ENCODE results near the gene HSF2BP.
A peak's percentile ranks its signal among the peaks of the same experiment; 100 is the strongest.
"Not testable (repeated sequence)": the region's sequence is repeated elsewhere in the genome, so short reads cannot be mapped to it uniquely, and the experiment has no call there.

Gene HSF2BP

DNA sequence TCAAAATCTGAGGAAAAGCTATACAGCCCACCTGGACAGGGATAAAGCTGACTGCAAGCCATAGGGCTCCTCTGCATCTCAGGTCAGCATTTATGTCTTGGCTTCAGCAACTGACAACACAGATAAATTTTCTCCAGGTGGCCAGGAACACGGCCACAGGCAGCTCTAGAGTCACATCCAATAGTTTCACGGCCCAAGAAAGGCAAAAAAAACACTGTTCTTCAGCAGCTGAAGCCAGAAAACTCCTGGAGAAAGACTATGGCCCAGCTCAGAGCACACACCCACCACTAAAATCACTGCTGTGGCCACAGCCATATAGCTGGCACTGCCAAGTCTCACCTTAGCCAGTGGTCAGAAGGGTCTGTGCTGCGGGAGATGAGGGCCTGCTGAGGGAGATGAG is 77.8 kb downstream of the HSF2BP start:
- Mint-ChIP-seq H3K36me3 (ENCODE audit: insufficient read depth) (no peaks in the 10 kb centered on the region), H3K4me1 (ENCODE audit: low read depth in 2 of 2) (no peaks in the 10 kb centered on the region), H3K9me3 (no peaks in the 10 kb centered on the region), H3K4me3 (no peak overlapping the region), H3K27me3 (peaks cover 32 to 47% of the 10 kb centered on the region in 2 donors), H3K27ac (peak overlapping the region in 1 of 2 donors; percentile 7)
- ATAC-seq (replicated peaks) (no peak), DNase-seq (no peak)

DNA sequence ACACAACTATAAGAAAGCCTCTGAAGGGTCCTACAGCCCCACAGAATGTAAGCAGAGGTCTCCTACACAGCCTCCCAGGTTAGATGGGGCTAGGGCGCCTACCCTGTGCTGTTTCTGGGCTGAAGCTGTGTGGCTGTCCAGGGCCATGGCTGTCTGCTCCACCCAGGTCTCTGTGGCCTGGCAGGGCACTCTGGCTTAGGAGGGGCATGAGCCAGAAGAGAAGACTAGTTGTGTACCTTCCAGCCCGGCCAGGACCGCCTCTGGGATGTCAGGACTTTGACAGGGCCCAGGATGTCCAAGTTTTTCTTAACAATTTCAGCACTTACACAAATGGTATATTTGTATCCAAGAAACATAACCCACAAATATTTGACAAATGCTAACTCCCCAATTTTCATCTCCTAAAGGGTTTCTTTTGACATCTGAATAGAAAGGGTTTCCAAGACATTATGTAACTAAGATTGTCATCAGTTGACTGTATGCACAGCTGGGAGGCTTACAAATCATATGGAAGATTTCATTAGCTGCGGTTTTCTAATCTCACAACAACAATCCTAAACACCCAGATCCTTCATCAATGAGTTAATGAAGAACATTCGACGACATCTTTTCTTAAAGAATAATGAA is 80.5 kb downstream of the HSF2BP start:
- Mint-ChIP-seq H3K4me1 (ENCODE audit: low read depth in 2 of 2) (no peaks in the 10 kb centered on the region), H3K9me3 (no peaks in the 10 kb centered on the region), H3K27me3 (peaks cover 32 to 53% of the 10 kb centered on the region in 2 donors), H3K4me3 (no peak overlapping the region), H3K27ac (no peak overlapping the region), H3K36me3 (ENCODE audit: insufficient read depth) (no peaks in the 10 kb centered on the region)
- DNase-seq = no peak
- no peak for ATAC-seq (replicated peaks)

DNA sequence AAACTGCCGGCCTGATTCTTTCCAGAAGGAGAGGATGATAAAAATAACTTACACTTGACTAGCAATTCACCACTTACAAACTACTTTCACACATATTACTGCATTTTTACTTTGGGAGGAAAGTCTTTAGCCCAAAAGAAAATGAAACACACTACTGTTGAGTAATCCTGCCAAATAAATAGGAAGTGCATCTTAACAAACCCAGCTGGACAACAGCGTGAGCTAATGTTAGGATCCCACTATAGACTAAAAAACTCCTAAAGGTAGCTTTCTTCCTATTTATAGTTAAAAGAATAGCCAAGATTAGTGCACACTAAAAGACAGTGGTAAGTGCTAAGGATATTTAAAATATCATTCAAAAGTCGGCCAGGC is 83.8 kb downstream of the HSF2BP start:
- Mint-ChIP-seq H3K9me3 (no peaks in the 10 kb centered on the region), H3K4me3 (no peak overlapping the region), H3K27me3 (peaks cover 44 to 71% of the 10 kb centered on the region in 2 donors), H3K4me1 (ENCODE audit: low read depth in 2 of 2) (no peaks in the 10 kb centered on the region), H3K36me3 (ENCODE audit: insufficient read depth) (no peaks in the 10 kb centered on the region), H3K27ac (no peak overlapping the region)
- no peak for ATAC-seq (replicated peaks)
- DNase-seq = no peak

DNA sequence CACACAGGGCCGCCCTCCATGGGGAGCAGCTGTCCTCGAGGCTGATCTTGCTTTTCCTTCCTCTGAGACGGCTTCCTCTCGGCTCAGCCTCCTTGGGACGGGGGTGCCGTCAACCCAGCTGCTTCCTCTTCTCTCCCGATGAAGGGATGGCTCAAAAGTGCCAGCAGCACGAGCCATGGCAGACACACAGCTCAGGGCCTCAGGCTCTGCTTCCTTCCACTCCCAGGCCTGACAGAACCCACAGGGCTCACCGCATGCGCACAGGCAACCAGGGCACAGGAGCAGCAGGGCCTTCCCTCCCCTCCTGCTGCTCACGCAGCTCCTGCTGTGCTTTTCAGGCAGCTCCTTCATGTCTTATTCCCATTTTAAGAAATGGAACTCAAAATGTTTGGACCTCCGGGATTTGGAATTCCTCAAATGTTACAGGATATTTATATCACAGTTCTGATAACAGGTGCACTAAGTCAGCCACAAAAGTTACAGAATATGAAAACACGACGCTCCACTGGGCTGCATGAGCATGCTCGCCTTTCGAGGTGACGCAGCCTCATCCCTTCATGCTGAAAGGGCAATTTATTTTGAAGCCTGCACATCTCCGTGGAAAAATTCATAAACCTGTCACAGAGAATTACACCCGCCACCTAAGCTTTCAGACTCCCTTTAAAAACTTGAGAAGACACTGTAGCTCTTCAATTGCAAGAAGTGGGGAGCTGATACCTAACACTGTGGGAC is 84.4 kb downstream of the HSF2BP start:
- Mint-ChIP-seq H3K27ac (peak overlapping the region in 1 of 2 donors; percentile 27), H3K4me1 (ENCODE audit: low read depth in 2 of 2) (no peaks in the 10 kb centered on the region), H3K4me3 (no peak overlapping the region), H3K27me3 (peaks cover 40 to 66% of the 10 kb centered on the region in 2 donors), H3K9me3 (no peaks in the 10 kb centered on the region), H3K36me3 (ENCODE audit: insufficient read depth) (no peaks in the 10 kb centered on the region)
- no peak for DNase-seq
- ATAC-seq (replicated peaks) = no peak

DNA sequence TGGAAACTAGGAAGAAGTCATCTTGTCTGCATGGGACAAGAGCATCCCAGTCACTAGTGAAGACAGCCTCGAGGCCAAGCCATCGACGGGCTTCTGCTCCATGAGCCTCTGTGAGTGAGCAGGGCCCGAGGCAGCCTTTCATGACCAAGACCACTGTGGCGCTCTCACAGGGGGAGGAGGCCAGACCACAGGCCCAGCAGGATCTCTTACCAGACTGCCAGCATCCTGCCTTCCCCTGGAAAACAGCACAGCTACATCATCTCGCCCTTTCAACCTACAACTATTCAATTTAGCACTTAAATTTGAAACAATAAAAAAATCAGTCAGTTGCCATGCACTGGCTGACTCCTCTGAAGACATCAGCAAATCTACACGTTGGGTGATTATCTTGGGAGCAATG is 85.4 kb downstream of the HSF2BP start:
- no peak for ATAC-seq (replicated peaks)
- H3K4me3 Mint-ChIP-seq = no peak overlapping the region
- H3K27ac Mint-ChIP-seq = no peak overlapping the region
- H3K4me1 Mint-ChIP-seq (ENCODE audit: low read depth in 2 of 2) = no peaks in the 10 kb centered on the region
- no peaks in the 10 kb centered on the region for H3K9me3 Mint-ChIP-seq
- no peaks in the 10 kb centered on the region for H3K36me3 Mint-ChIP-seq (ENCODE audit: insufficient read depth)
- H3K27me3 Mint-ChIP-seq = peaks cover 31 to 56% of the 10 kb centered on the region in 2 donors
- no peak for DNase-seq

DNA sequence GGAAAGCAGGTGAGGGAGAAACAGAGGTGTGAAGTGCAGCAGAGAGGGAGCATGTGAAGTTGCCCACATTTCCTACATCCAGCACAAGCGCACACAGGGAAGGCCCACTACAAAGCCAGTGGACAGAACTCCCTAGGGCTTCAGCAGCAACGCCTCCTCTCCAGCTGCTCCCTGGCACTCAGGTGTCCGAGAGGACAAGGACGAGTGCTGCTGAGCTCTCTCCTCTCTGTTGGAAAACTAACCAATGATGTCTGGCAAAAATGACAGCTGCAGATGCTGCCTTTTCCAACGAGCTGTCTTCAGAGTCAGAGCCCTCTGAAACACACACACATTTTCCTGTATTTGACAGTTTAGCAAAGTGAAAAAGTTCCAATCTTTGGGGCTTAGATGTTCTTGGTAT is 86.8 kb downstream of the HSF2BP start:
- peaks cover 24 to 44% of the 10 kb centered on the region in 2 donors for H3K27me3 Mint-ChIP-seq
- no peak for ATAC-seq (replicated peaks)
- no peak overlapping the region for H3K4me3 Mint-ChIP-seq
- no peaks in the 10 kb centered on the region for H3K4me1 Mint-ChIP-seq (ENCODE audit: low read depth in 2 of 2)
- no peak overlapping the region for H3K27ac Mint-ChIP-seq
- no peak for DNase-seq
- H3K36me3 Mint-ChIP-seq (ENCODE audit: insufficient read depth) = no peaks in the 10 kb centered on the region
- H3K9me3 Mint-ChIP-seq = no peaks in the 10 kb centered on the region

DNA sequence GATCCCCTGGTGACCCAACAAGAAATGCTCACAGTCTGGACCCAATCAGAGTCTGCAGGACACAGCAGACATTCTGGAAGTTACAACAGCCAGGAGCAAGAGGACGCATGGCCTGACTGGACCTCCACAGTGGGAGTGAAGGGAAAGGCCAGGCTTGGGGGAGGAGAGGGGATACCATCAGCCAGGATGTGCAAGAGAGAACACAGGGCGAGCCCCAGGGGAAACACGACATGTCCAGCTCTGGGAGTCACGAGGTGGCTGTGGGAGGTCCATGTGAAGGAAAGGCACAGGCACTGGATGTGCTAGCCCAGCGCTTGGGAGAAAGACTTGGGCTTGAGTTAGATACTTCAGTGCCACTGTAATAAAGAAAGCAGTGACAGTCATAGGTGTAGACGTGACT is 87.3 kb downstream of the HSF2BP start:
- ATAC-seq (replicated peaks) (no peak), DNase-seq (no peak)
- no peaks in the 10 kb centered on the region for H3K36me3 Mint-ChIP-seq (ENCODE audit: insufficient read depth)
- H3K4me1 Mint-ChIP-seq (ENCODE audit: low read depth in 2 of 2) = no peaks in the 10 kb centered on the region
- H3K9me3 Mint-ChIP-seq = no peaks in the 10 kb centered on the region
- H3K27ac Mint-ChIP-seq = peak overlapping the region in 1 of 2 donors; percentile 9
- no peak overlapping the region for H3K4me3 Mint-ChIP-seq
- peaks cover 24 to 40% of the 10 kb centered on the region in 2 donors for H3K27me3 Mint-ChIP-seq

DNA sequence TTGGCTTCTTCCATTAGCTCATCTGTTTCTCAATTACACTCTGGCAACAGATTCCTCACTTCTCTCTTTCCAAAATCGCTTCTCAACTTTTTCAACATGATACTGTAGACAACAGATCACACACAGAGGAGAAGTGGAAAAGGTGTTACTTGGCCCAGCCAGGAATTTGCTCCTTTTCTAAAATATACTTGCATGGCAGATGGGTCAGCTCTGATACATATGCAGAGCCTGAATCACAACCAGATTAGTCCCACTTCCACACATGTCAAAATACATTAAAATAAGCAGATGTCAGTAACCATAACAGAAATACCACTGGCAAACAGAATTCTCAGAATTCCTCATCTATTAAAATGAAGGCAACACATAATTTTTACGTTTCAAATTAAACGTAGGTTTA is 89.1 kb downstream of the HSF2BP start:
- H3K27me3 Mint-ChIP-seq = peaks cover 20 to 36% of the 10 kb centered on the region in 2 donors
- ATAC-seq (replicated peaks); H3K4me1 Mint-ChIP-seq (ENCODE audit: low read depth in 2 of 2); H3K27ac Mint-ChIP-seq; H3K4me3 Mint-ChIP-seq; H3K36me3 Mint-ChIP-seq (ENCODE audit: insufficient read depth); H3K9me3 Mint-ChIP-seq; DNase-seq: not testable (repeated sequence)

DNA sequence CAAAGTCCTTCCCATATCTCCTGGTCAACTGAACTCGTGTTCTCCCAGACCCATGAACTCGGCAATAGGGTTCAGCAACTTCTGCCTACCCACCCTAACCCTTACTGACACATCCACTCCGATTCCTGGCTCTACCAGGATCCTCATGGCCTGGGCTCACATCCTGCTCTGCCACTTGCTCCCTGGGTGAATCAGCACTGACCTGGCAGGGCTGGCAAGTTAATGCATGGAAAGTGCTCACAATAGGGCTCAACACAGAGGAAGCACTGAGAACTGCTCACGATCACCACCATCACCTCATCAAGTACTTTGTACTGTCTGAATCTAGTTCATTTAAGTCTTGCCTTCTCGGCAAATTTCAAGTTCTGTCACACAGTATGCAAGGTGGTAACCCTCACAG is 96.8 kb downstream of the HSF2BP start:
- H3K27ac Mint-ChIP-seq; H3K4me1 Mint-ChIP-seq (ENCODE audit: low read depth in 2 of 2); DNase-seq; H3K4me3 Mint-ChIP-seq; H3K9me3 Mint-ChIP-seq; ATAC-seq (replicated peaks); H3K27me3 Mint-ChIP-seq; H3K36me3 Mint-ChIP-seq (ENCODE audit: insufficient read depth): not testable (repeated sequence)

DNA sequence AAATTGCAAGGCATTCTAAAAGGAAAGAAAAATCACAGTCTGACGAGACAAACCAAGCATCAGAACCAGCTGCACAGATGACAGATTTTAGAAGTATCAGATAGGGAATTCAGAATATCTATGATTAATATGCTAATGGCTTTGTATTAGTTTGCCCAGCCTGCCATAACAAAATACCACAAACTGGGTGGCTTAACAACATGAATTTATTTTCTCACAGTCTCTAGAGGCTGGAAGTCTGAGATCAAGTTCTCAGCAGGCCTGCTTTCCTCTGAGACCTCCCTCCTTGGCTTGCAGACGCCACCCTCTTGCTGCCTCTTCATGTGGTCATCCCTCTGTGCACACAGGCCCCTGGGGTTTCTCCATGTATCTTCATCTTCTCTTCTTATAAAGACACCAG is 118.7 kb downstream of the HSF2BP start:
- DNase-seq; H3K9me3 Mint-ChIP-seq; H3K36me3 Mint-ChIP-seq (ENCODE audit: insufficient read depth): not testable (repeated sequence)

DNA sequence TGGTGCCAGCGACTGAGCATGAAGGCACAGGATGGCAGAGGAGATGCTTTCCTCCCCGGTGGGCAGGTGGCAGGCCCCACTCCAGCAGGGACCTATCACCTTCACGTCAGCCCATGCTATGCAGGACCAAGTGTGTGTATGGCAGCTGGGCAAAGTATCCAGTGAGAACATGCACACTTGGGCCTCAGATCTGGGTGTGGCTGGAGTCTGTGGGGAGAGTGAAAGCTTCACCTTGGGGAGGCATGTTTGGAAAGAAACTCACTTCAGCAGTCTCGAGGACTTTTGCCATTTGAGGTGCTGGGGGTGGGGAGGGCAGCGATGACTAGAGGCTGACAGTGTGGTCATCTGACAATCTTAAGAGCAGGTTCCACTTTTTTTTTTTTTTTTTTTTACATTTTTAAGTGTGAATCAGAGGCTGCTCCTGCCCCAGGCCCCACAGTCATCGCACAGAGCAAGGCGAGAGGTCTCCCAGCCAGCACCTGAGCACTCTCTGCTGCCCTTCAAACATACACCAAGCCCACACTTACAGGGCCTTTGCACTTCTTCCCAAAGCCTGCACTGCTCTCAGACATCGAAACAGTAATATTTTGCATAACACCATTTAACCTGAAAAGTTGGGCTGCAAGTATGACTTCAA is 136.7 kb downstream of the HSF2BP start:
- not testable (repeated sequence) for H3K27ac Mint-ChIP-seq; DNase-seq; H3K4me1 Mint-ChIP-seq (ENCODE audit: low read depth in 2 of 2); H3K27me3 Mint-ChIP-seq; ATAC-seq (replicated peaks); H3K4me3 Mint-ChIP-seq; H3K9me3 Mint-ChIP-seq; H3K36me3 Mint-ChIP-seq (ENCODE audit: insufficient read depth)

More for the DNA sequence above, 118.7 kb downstream of the HSF2BP start:
- H3K4me1 Mint-ChIP-seq (ENCODE audit: low read depth in 2 of 2); ATAC-seq (replicated peaks); H3K27me3 Mint-ChIP-seq; H3K27ac Mint-ChIP-seq; H3K4me3 Mint-ChIP-seq: not testable (repeated sequence)

DNA sequence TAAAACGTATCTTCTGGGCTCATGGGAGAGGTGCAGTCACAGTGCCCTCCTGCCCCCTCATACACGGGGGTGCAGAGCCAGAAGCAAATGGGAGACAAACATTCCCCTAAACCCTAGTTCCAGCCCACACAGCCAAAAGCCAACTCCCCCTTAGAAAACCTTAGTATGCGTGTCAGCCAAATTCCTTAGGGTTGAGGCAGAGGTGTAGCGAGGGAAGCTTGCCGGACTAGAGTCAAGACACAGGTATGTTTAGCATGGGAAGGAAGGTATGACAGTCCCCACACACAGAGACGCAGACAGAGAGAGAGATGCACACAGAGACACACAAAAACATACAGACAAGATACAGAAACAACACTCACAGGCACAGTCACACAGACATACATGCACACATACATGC is 141.6 kb downstream of the HSF2BP start:
- H3K27ac Mint-ChIP-seq = not testable (repeated sequence)

DNA sequence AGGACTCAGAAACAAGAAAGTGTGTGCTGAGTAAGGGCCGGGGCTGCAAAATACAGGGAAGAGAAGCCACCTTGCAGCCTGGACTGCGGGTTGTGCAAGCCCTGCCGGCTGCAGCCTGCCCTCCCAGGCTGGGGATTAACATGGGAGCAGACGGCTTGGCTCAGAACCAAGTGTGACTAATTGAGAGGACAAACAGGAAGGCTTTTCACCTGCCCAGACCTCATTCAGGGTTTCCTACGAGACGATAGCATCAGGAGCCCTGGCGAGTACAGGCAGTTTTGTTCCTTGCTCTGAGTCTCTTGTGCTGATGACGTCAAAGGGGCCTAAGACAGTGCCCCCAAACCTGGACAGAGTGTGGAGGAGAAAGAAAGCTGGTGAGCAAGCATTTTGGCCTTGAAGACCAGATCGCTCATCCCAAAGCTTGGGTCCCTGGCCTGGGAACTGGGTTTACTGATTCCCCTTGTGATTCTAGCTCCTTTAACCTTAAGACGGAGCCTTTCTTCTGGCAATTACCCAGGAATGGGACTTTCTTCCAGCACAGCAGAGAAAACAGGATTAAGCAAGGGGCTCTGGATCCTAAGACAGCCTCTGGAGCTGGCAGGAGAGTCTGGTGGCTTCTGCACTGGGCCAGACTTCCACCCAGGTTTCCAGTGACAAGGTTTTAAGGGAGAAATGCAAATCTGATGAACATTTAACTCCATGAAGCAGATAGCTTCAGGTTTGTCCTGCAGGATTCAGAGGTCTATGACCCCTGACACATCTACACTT is 142.2 kb downstream of the HSF2BP start:
- not testable (repeated sequence) for H3K27me3 Mint-ChIP-seq; H3K36me3 Mint-ChIP-seq (ENCODE audit: insufficient read depth); ATAC-seq (replicated peaks); DNase-seq; H3K4me3 Mint-ChIP-seq; H3K4me1 Mint-ChIP-seq (ENCODE audit: low read depth in 2 of 2); H3K9me3 Mint-ChIP-seq; H3K27ac Mint-ChIP-seq

More for the DNA sequence above, 141.6 kb downstream of the HSF2BP start:
- H3K27me3 Mint-ChIP-seq; ATAC-seq (replicated peaks); DNase-seq; H3K4me1 Mint-ChIP-seq (ENCODE audit: low read depth in 2 of 2); H3K36me3 Mint-ChIP-seq (ENCODE audit: insufficient read depth); H3K9me3 Mint-ChIP-seq; H3K4me3 Mint-ChIP-seq: not testable (repeated sequence)
